ENCODE data around the gene VAC14. TPM values are rescaled to one million over a fixed set of nuclear protein-coding genes. Genes with fewer than 3 reads are reported as not detected.

The VAC14 gene
- total and polyA plus RNA-seq, 2 of the 8 experiments (the other 6 are each of a cell fraction or from before 2014, with no cell fraction given) = 56.0 to 108 TPM

- H2AFZ ChIP-seq (ENCODE audit: low read length) = no peak overlapping the region
- no peak overlapping the region for H2AK5ac ChIP-seq (ENCODE audit: low read depth, low read length)
- no peak overlapping the region for H3K56ac ChIP-seq (replicated peaks; ENCODE audit: insufficient read length, low read depth, low read length)
- H3K4me3 ChIP-seq (ENCODE audit: extremely low read depth in 1 of 4, insufficient read depth in 2 of 4, low read depth in 3 of 4, low read length in 4 of 4) = no peak overlapping the region
- 82% methylated on average over 3 of the region's 3 CpGs; no CpG with 5 or more reads in 1 of the 2 experiments for WGBS, 2 experiments (ENCODE audit: extremely low coverage in 1 of 2, insufficient coverage in 1 of 2, insufficient read length in 1 of 2, insufficient replicate concordance in 2 of 2, low coverage in 1 of 2, low lambda C conversion rate in 2 of 2, missing lambda C conversion rate in 1 of 2)
- CTCF ChIA-PET (ENCODE audit: partially characterized antibody) = no interaction called here
- no peak overlapping the region for H2BK5ac ChIP-seq (ENCODE audit: low read depth, low read length)
- no peak for FAIRE-seq
- no peaks in the 10 kb centered on the region for H3K9me3 ChIP-seq (ENCODE audit: insufficient read depth in 2 of 2, low read depth in 1 of 2, low read length in 1 of 2)
- peaks cover 33% of the 10 kb centered on the region for H3K79me1 ChIP-seq (ENCODE audit: low read depth, low read length)
- H2BK20ac ChIP-seq (ENCODE audit: low read length) = no peak overlapping the region
- H3K23me2 ChIP-seq (ENCODE audit: low read depth, low read length) = peaks cover 8% of the 10 kb centered on the region
- no peak overlapping the region for H2BK12ac ChIP-seq (ENCODE audit: low read depth, low read length)
- H2BK120ac ChIP-seq (replicated peaks; ENCODE audit: low read depth, low read length) = no peak overlapping the region
- no peak overlapping the region for H3K18ac ChIP-seq (ENCODE audit: extremely low read depth, low read length)
- DNase-seq (ENCODE audit: low read depth in 1 of 2, low spot score in 2 of 2) = no peak
- no peak overlapping the region for H3K4me2 ChIP-seq (ENCODE audit: insufficient read depth in 1 of 2, low read depth in 2 of 2, low read length in 2 of 2)
- no peak overlapping the region for H4K8ac ChIP-seq (ENCODE audit: extremely low read depth, insufficient read depth, low read length)
- H3K27ac ChIP-seq (ENCODE audit: low read depth, low read length) = no peak overlapping the region
- POLR2A ChIA-PET (ENCODE audit: partially characterized antibody) = interaction anchor here (0.9 to 1.2 kb wide), 2 partner anchors 8 to 22 kb away, joined by 3 to 6 read pairs; no protein-coding TSS in a partner anchor
- TF ChIP-seq NRF1 (IDR thresholded peaks at IDR 0.05; ENCODE audit: low read depth, low read length) (no peak), MAFK (IDR thresholded peaks at IDR 0.05; ENCODE audit: low read depth, low read length) (no peak), E2F6 (IDR thresholded peaks at IDR 0.05) (no peak), POLR2A (IDR thresholded peaks at IDR 0.05; ENCODE audit: control extremely low read depth in 1 of 2, low read depth in 2 of 2, low read length in 2 of 2) (no peak), EZH2 (IDR thresholded peaks at IDR 0.05; ENCODE audit: low read depth, low read length, severe bottlenecking) (no peak), SIRT6 (IDR thresholded peaks at IDR 0.05; ENCODE audit: low read length) (no peak), CREB1 (IDR thresholded peaks at IDR 0.05) (no peak), JUND (IDR thresholded peaks at IDR 0.05; ENCODE audit: low read length) (no peak), SIX5 (IDR thresholded peaks at IDR 0.05; ENCODE audit: low read depth, low read length) (no peak), JUN (IDR thresholded peaks at IDR 0.05; ENCODE audit: low read depth, low read length) (no peak), SAP30 (IDR thresholded peaks at IDR 0.05; ENCODE audit: insufficient read depth, insufficient replicate concordance, low read length) (no peak), SIN3A (conservative IDR thresholded peaks at IDR 0.05 in 1 of 2, IDR thresholded peaks at IDR 0.05 in 1 of 2; ENCODE audit: low read depth in 1 of 2, low read length in 2 of 2) (no peak)
- H4K91ac ChIP-seq (replicated peaks; ENCODE audit: insufficient read length, low read length) = no peak overlapping the region
- peaks cover 0 to 5% (median 3%) of the 10 kb centered on the region in 4 experiments; a peak in 5 of 7 replicates for H3K4me1 ChIP-seq (replicated peaks in 1 of 4; ENCODE audit: control insufficient read depth in 3 of 4, insufficient read depth in 4 of 4, low read length in 3 of 4)
- H4K5ac ChIP-seq (ENCODE audit: insufficient read length, low read depth, low read length) = no peak overlapping the region
- H3K27me3 ChIP-seq (replicated peaks in 1 of 4; ENCODE audit: control insufficient read depth in 3 of 4, extremely low read depth in 1 of 4, insufficient read depth in 3 of 4, low read length in 3 of 4) = no peaks in the 10 kb centered on the region
- no peak overlapping the region for H3K9ac ChIP-seq (replicated peaks in 1 of 4; ENCODE audit: extremely low read depth in 1 of 4, low read depth in 3 of 4, low read length in 3 of 4)
- no peak overlapping the region for H3K23ac ChIP-seq (ENCODE audit: insufficient read length)
- no peak overlapping the region for H3K4ac ChIP-seq (replicated peaks; ENCODE audit: insufficient read length, low read depth, low read length)
- no peak overlapping the region for H2BK15ac ChIP-seq (ENCODE audit: low read length)
- peaks cover 16 to 20% of the 10 kb centered on the region in 2 experiments for H4K20me1 ChIP-seq (replicated peaks in 1 of 2; ENCODE audit: control insufficient read depth in 1 of 2, insufficient read depth in 2 of 2, low read length in 2 of 2)
- peaks cover 0 to 8% (median 0%) of the 10 kb centered on the region in 4 experiments; a peak in 2 of 8 replicates for H3K36me3 ChIP-seq (ENCODE audit: control insufficient read depth in 2 of 4, insufficient read depth in 4 of 4, low read length in 3 of 4)
- no peak overlapping the region for H3K14ac ChIP-seq (ENCODE audit: insufficient read length)
- H3K79me2 ChIP-seq (ENCODE audit: control insufficient read depth in 1 of 2, insufficient read depth in 2 of 2, low read length in 2 of 2) = peaks cover 19 to 89% of the 10 kb centered on the region in 2 experiments
Measured at GRCh38 chr16:70796301-70796700, 4.7 kb downstream of the VAC14 start.
